Esophagus muscularis mucosa (tissue), 4 donors: ENCODE measurements around the gene ADGRF4. TPM values are rescaled to one million over a fixed set of nuclear protein-coding genes. Genes with fewer than 3 reads are reported as not detected.

Experiments used
- DNase-seq: peaks from one replicate; pipeline ENCODE4 v3.0.0-alpha.2; 2017; ENCODE audit errors: extremely low spot score
- H3K27ac ChIP-seq, 4 donors: fragments of 200-600 bp; sonication (generic); replicated peaks in 1 of 4; 1 replicate in 3 of 4; 2 replicates in 1 of 4; pipeline ENCODE4 v1.5.1; 2016 to 2019; ENCODE audit warnings: mild to moderate bottlenecking in 1 of 4
- H3K27me3 ChIP-seq, 4 donors: fragments of 200-600 bp; sonication (generic); one replicate each; pipeline versions ENCODE4 v1.5.1 to v1.6.0; 2016 to 2019
- H3K36me3 ChIP-seq, 4 donors: fragments of 200-600 bp; sonication (generic); one replicate each; pipeline ENCODE4 v1.5.1; 2016 to 2019
- H3K4me1 ChIP-seq, 4 donors: fragments of 200-600 bp; sonication (generic); one replicate each; pipeline ENCODE4 v1.5.1; 2016 to 2019
- H3K4me3 ChIP-seq, 4 donors: fragments of 200-600 bp; sonication (generic); 1 replicate in 2 of 4; 2 replicates in 2 of 4; pipeline ENCODE4 v1.5.1; 2016 to 2019; ENCODE audit warnings: mild to moderate bottlenecking in 4 of 4, moderate library complexity in 1 of 4
- H3K9me3 ChIP-seq, 4 donors: fragments of 200-600 bp; sonication (generic); 1 replicate in 3 of 4; 2 replicates in 1 of 4; pipeline ENCODE4 v1.5.1; 2016 to 2019
- CTCF ChIP-seq, 3 experiments: fragments of 200-600 bp in 2 of 3; fragments of 450-650 bp in 1 of 3; sonication (generic) in 2 of 3; IDR thresholded peaks; one replicate each; pipeline ENCODE4 v1.5.1; 2017 to 2019; ENCODE audit warnings: antibody characterized with exemption in 3 of 3, mild to moderate bottlenecking in 2 of 3, moderate library complexity in 1 of 3
- EP300 ChIP-seq: sonication (generic); formaldehyde crosslinking; IDR thresholded peaks from one replicate; pipeline ENCODE4 v1.6.1; 2017; ENCODE audit warnings: antibody characterized with exemption
- POLR2A ChIP-seq: fragments of 450-650 bp; IDR thresholded peaks from one replicate; pipeline ENCODE4 v1.6.1; 2017; ENCODE audit warnings: antibody characterized with exemption, moderate library complexity, mild to moderate bottlenecking, low read depth
- POLR2AphosphoS5 ChIP-seq, 2 donors: sonication (generic); formaldehyde crosslinking; IDR thresholded peaks; one replicate each; pipeline ENCODE4 v1.6.1; 2017; ENCODE audit warnings: antibody characterized with exemption in 2 of 2
- WGBS: methylation state at CpG from one replicate; pipeline ENCODE4 v1.1.5; 2018; 5-methylcytosine and 5-hydroxymethylcytosine counted together
- intact Hi-C: fragments of 100-400 bp; cut with DNase I; formaldehyde crosslinking; loops from one replicate; pipeline ENCODE4 v1.15.1; 2023
- total RNA-seq, 4 donors: library from RNA; depleted of rRNA; stranded (reverse); fragments of >200 nt; gene quantifications; one replicate each; pipeline versions ENCODE4 v1.1.0 to v1.2.1, GENCODE V29; 2016

ADGRF4 gene
- total RNA-seq, 4 donors from 2014 or later, result 0.17 to 0.52 (median 0.37) TPM

GRCh38 chr6:47715782-47716181 is 17.4 kb downstream of the ADGRF4 start:
- Histone ChIP-seq H3K9me3 (no peaks in the 10 kb centered on the region), H3K4me3 (no peak overlapping the region), H3K4me1 (no peaks in the 10 kb centered on the region), H3K36me3 (no peaks in the 10 kb centered on the region), H3K27me3 (no peaks in the 10 kb centered on the region), H3K27ac (no peak overlapping the region)
- intact Hi-C loops, result no loop called here
- no peak for DNase-seq
- TF ChIP-seq CTCF (IDR thresholded peaks at IDR 0.05) (no peak), POLR2A (no peak), POLR2AphosphoS5 (IDR thresholded peaks at IDR 0.05) (no peak), EP300 (no peak)

DNA sequence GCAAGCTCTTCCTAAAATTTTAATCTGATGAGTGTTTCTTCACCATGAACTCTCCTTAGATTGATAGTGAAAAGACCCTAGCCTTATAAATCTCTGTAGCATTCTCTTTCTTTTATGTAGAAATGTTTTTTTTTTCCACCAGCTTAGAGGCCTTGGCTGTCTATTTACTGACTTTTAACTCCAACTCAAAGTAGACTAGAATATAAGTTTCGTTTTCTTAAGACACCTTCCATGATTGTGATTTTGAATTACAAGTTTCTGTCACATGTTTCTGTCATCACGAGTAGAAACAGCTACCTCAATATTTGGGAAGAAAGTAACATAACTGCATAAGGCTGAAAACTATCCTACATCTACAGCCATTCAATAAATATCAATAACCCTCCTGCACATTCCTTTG is 17.8 kb downstream of the ADGRF4 start:
- H3K36me3 ChIP-seq, result no peaks in the 10 kb centered on the region
- no peaks in the 10 kb centered on the region for H3K27me3 ChIP-seq
- intact Hi-C loops, result no loop called here
- no peaks in the 10 kb centered on the region for H3K9me3 ChIP-seq
- no peaks in the 10 kb centered on the region for H3K4me1 ChIP-seq
- 64% methylated on average over 2 of the region's 2 CpGs for WGBS
- H3K27ac ChIP-seq, result no peak overlapping the region
- no peak overlapping the region for H3K4me3 ChIP-seq
- DNase-seq, result no peak
- no peak for TF ChIP-seq EP300
- TF ChIP-seq CTCF (IDR thresholded peaks at IDR 0.05), result no peak
- TF ChIP-seq POLR2AphosphoS5 (IDR thresholded peaks at IDR 0.05), result no peak
- no peak for TF ChIP-seq POLR2A

DNA sequence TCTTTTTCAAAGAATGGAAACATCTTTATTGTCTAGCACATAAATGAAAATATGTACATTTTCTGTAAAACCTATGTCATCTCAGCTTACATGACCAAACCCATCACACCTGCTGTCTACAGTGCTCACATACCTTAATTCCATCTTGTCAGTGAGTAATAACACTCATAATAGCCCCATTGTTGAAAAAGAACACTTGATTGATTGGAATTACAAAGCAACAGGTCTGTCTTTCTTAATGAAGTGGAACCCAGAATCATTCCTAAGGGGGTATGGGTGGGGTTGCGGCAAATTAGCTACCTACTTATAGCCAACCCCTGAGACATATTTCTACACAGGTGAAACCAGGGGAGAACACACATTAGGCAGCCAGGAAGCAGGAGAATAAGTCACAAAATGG is 20.2 kb downstream of the ADGRF4 start:
- no peaks in the 10 kb centered on the region for H3K27me3 ChIP-seq
- H3K36me3 ChIP-seq, result no peaks in the 10 kb centered on the region
- WGBS, result 0% methylated on average over 1 of the region's 1 CpG
- H3K4me3 ChIP-seq, result no peak overlapping the region
- TF ChIP-seq EP300 (no peak), POLR2A (no peak), CTCF (IDR thresholded peaks at IDR 0.05) (no peak), POLR2AphosphoS5 (IDR thresholded peaks at IDR 0.05) (no peak)
- DNase-seq, result no peak
- H3K27ac ChIP-seq, result no peak overlapping the region
- no peaks in the 10 kb centered on the region for H3K9me3 ChIP-seq
- intact Hi-C loops, result no loop called here
- no peaks in the 10 kb centered on the region for H3K4me1 ChIP-seq

- no peaks in the 10 kb centered on the region for H3K27me3 ChIP-seq
- 82% methylated on average over 4 of the region's 4 CpGs for WGBS
- TF ChIP-seq POLR2AphosphoS5 (IDR thresholded peaks at IDR 0.05) (no peak), POLR2A (no peak), EP300 (no peak), CTCF (IDR thresholded peaks at IDR 0.05) (no peak)
Measured at GRCh38 chr6:47721189-47721588, 22.8 kb downstream of the ADGRF4 start.

DNA sequence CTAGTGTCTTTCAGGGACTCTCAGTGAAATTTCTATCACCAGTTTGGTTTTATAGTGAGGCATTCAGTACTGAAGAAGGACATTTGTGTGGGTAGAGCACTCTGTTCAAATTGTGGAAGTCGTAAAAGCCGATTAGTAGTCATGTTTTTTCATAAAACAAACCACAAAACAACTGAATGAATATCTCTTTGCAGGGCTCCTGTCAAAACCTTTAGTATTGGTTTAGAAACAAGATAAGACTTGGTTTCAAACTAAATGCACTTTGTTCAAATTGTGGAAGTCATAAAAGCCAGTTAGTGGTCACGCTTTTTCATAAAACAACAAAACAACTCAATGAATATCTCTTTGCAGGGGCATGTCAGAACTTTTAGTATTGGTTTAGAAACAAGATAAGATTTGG is 23.8 kb downstream of the ADGRF4 start:
- no peak for DNase-seq
- 75% methylated on average over 3 of the region's 3 CpGs for WGBS
- TF ChIP-seq POLR2A, result no peak
- TF ChIP-seq POLR2AphosphoS5 (IDR thresholded peaks at IDR 0.05), result no peak
- TF ChIP-seq CTCF (IDR thresholded peaks at IDR 0.05), result no peak
- no peak for TF ChIP-seq EP300
- Histone ChIP-seq H3K4me3 (no peak overlapping the region), H3K27ac (no peak overlapping the region), H3K4me1 (no peaks in the 10 kb centered on the region), H3K9me3 (no peaks in the 10 kb centered on the region), H3K27me3 (no peaks in the 10 kb centered on the region), H3K36me3 (no peaks in the 10 kb centered on the region)
- intact Hi-C loops, result no loop called here

More at GRCh38 chr6:47721189-47721588, 22.8 kb downstream of the ADGRF4 start:
- Histone ChIP-seq H3K4me3 (no peak overlapping the region), H3K36me3 (no peaks in the 10 kb centered on the region), H3K27ac (no peak overlapping the region), H3K4me1 (no peaks in the 10 kb centered on the region), H3K9me3 (no peaks in the 10 kb centered on the region)
- intact Hi-C loops, result no loop called here
- DNase-seq, result no peak
